HG03045 (cell line): ENCODE measurements around the gene LRRC10.

Source experiments
- ATAC-seq: cut with Tn5 transposase; IDR thresholded peaks from one replicate; pipeline ENCODE4 v1.9.1; 2021; ENCODE audit warnings: mild to moderate bottlenecking, moderate library complexity; ENCODE audit not compliant: unreplicated experiment

LRRC10 gene, protein sequence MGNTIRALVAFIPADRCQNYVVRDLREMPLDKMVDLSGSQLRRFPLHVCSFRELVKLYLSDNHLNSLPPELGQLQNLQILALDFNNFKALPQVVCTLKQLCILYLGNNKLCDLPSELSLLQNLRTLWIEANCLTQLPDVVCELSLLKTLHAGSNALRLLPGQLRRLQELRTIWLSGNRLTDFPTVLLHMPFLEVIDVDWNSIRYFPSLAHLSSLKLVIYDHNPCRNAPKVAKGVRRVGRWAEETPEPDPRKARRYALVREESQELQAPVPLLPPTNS

DNA sequence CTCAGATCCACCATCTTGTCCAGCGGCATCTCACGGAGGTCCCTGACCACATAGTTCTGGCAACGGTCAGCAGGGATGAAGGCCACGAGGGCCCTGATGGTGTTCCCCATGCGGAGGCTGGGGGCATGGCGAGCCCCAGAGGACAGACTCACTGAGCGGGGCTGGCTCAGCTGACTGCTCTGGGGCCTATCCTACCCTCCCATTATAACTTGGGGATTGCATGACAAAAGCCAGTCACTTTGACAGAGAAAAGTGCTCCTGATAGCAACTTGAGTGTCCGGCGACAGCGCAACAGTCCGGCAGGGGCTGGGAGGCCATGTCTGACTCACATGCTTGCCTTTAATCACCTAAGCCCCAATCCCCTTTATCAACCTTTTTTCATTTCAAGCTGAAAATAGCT, at the start of gene LRRC10:
Gene LRRC10, minus strand, starts transcription at position 179 of the 400 bp plus-strand sequence. Its CDS starts 69 bp downstream, at position 110.
- no peak for ATAC-seq

GRCh38 chr12:69660164-69660863, 49.6 kb upstream of the LRRC10 start:
- no peak for ATAC-seq

GRCh38 chr12:69658203-69658602, 47.5 kb upstream of the LRRC10 start:
- ATAC-seq: no peak

DNA sequence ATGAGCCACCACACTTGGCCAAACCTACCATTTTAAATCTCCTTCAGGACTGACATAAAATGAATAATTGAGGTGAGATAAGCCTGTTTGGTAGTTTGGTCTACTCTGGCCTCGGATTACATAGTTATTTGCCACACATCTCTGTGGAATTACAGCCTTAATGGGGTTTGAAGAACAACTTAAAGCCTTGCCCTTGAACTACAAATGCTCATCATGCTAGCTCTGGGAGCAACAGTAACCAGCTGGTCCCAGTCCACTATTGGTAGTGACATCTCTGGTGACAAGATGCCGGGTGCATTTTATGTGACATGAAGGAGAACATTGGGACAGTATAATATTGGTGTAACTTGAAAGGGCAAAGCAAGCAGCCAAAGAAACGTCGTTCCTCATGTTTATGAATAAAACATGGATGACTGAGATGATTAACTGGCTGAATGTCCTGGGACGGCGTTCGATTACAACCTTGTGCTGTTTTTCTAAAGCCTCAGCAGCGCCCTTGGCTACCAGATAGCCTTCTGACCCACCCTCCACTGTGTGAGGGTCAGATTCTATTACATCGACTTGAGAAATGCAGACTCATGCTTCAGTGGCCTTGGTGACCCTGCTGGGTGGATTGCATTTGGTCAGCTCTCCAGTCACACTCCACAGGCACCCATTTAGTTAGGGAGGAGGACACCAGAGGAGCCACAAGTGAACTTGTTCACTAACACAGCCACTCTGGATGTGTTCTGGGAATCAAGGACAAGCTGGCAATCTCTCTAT, 46.9 kb upstream of the LRRC10 start:
- no peak for ATAC-seq

- no peak for ATAC-seq
Measured at GRCh38 chr12:69655616-69656340, 45.1 kb upstream of the LRRC10 start.

DNA sequence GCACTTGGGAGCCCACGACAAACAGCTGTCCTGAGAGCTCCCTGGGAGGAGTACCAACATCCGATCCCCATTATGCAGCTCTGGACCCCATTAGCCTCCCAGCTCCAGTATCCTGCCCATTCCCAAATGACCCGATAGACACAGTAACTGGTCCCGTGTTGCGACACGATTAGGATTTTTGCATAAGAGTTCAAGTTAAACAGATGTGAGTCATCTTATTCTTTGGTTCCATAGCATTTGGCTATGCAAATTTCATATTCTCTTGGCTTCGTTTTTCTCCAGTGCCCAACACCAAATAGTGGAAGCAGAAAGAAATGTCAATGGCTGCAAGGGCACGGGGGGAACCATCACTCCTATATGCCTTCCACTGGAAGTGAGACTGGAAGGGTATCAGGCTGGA, 43.0 kb upstream of the LRRC10 start:
- ATAC-seq: no peak

DNA sequence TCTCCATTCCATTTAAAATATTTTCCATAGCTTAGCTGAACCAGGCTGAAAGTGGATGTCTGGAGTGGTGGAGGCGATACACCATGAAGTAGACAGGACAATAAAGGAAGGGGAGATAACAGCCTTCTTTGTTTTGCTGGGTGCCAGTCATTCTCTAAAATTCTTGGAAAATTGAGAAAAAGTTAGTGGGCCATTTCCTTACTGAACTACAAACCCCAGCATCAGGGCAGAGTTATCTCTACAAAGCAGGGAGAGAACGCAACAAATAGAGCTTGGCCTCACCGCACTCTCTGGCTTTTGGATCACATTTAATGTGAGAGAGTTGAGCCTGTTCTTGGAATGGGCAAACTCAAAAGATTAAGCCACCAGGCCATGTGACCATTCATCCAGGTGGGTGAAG, 41.2 kb upstream of the LRRC10 start:
- ATAC-seq: no peak

DNA sequence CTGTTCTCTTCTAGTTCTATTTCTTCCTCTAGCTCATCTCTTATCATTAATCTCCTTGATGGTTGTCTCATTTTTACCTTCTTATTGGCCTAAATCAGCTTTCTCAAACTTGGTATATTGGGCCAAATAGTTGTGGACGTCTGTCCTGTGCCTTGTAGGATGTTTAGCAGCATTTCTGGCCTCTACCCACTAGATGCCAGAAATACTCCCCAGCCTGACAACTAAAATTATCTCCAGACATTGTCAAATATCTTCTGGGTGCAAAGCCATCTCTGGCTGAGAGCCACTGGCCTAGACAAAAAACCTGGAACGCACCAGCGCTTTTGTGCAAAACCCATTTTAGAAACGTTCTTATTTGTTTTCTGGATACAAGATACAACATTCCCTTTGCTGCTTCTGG, 38.8 kb upstream of the LRRC10 start:
- no peak for ATAC-seq

- ATAC-seq: no peak
Measured at GRCh38 chr12:69648476-69648875, 37.8 kb upstream of the LRRC10 start.

- no peak for ATAC-seq
Measured at GRCh38 chr12:69647178-69647577, 36.5 kb upstream of the LRRC10 start.

- ATAC-seq: no peak
Measured at GRCh38 chr12:69645031-69645430, 34.3 kb upstream of the LRRC10 start.

DNA sequence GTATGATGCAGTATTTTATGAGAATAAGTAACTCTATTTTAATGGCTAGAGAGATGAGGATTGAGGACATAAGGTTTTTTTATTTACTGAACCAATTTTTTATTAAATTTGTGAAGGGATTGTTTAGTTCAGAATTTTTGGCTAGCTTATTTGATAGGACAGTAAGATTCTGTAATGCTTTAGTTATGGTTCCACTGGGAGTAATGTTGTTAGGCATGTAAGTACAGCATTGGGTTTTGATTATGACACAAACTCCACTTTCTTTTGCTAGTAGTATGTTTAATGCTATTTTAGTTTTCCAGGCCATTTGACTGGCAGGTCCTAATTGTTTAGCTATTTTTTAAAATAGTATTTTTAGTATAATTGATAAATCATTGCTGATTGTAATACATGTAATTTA, 33.8 kb upstream of the LRRC10 start:
- ATAC-seq: no peak

- no peak for ATAC-seq
Measured at GRCh38 chr12:69642531-69642930, 31.8 kb upstream of the LRRC10 start.

- no peak for ATAC-seq
Measured at GRCh38 chr12:69641546-69641945, 30.8 kb upstream of the LRRC10 start.

GRCh38 chr12:69639400-69640016, 28.8 kb upstream of the LRRC10 start:
- ATAC-seq: peak; percentile 77

- ATAC-seq: no peak
Measured at GRCh38 chr12:69633061-69633460, 22.4 kb upstream of the LRRC10 start.

GRCh38 chr12:69630191-69630590, 19.5 kb upstream of the LRRC10 start:
- ATAC-seq: no peak

- no peak for ATAC-seq
Measured at GRCh38 chr12:69627501-69627900, 16.8 kb upstream of the LRRC10 start.

GRCh38 chr12:69623970-69624369, 13.3 kb upstream of the LRRC10 start:
- ATAC-seq: no peak

GRCh38 chr12:69621551-69621950, 10.8 kb upstream of the LRRC10 start:
- no peak for ATAC-seq

DNA sequence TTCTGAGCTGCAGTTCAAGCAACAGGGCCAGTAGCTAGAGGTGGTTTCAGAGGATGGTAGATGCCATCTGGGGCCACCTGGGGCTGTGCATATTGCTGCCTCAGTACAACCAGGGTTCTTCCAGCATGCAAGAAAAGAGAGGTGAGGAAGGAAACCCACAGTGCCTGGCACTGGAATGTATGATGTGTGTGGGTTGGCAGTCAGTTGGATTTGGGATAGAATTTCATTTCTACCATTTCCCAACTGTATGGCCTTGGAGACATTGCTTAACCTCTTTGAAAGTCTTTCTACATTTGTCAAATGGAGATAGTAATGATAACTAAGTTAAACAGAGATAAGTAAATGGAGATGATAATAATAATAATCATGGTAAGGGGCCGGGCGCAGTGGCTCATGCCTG, 10.2 kb upstream of the LRRC10 start:
- ATAC-seq: no peak
